Measurements from ENCODE around the gene TIAM1. TPM values are rescaled to one million over a fixed set of nuclear protein-coding genes. Genes with fewer than 3 reads are reported as not detected.

The TIAM1 gene
- total and polyA plus RNA-seq, 11 donors: 0.31 to 9.4 (median 1.1) TPM

- ATAC-seq: no peak
- H3K4me1 ChIP-seq: peaks cover 0 to 4% (median 0%) of the 10 kb centered on the region in 12 donors
- no peak overlapping the region for H3K4me3 ChIP-seq
- 72 to 83% (median 81%) methylated on average over 5 of the region's 5 CpGs for WGBS, 4 donors
- H3K9me3 ChIP-seq: no peaks in the 10 kb centered on the region
- intact Hi-C loops (cut with DNase I): loop anchor here in 5 of 10 donors (2.0 to 5.0 kb wide), 4 partner anchors 387 to 412 kb away; no protein-coding TSS in a partner anchor
- H3K36me3 ChIP-seq: no peaks in the 10 kb centered on the region
- TF ChIP-seq, protein P1, sequence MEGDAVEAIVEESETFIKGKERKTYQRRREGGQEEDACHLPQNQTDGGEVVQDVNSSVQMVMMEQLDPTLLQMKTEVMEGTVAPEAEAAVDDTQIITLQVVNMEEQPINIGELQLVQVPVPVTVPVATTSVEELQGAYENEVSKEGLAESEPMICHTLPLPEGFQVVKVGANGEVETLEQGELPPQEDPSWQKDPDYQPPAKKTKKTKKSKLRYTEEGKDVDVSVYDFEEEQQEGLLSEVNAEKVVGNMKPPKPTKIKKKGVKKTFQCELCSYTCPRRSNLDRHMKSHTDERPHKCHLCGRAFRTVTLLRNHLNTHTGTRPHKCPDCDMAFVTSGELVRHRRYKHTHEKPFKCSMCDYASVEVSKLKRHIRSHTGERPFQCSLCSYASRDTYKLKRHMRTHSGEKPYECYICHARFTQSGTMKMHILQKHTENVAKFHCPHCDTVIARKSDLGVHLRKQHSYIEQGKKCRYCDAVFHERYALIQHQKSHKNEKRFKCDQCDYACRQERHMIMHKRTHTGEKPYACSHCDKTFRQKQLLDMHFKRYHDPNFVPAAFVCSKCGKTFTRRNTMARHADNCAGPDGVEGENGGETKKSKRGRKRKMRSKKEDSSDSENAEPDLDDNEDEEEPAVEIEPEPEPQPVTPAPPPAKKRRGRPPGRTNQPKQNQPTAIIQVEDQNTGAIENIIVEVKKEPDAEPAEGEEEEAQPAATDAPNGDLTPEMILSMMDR (IDR thresholded peaks at IDR 0.05): no peak
- no peak for TF ChIP-seq POLR2A (IDR thresholded peaks at IDR 0.05)
- H3K27me3 ChIP-seq: no peaks in the 10 kb centered on the region
- DNase-seq: no peak
- H3K27ac ChIP-seq: no peak overlapping the region
Observed at GRCh38 chr21:31195334-31196015, 148.6 kb downstream of the TIAM1 start.

DNA sequence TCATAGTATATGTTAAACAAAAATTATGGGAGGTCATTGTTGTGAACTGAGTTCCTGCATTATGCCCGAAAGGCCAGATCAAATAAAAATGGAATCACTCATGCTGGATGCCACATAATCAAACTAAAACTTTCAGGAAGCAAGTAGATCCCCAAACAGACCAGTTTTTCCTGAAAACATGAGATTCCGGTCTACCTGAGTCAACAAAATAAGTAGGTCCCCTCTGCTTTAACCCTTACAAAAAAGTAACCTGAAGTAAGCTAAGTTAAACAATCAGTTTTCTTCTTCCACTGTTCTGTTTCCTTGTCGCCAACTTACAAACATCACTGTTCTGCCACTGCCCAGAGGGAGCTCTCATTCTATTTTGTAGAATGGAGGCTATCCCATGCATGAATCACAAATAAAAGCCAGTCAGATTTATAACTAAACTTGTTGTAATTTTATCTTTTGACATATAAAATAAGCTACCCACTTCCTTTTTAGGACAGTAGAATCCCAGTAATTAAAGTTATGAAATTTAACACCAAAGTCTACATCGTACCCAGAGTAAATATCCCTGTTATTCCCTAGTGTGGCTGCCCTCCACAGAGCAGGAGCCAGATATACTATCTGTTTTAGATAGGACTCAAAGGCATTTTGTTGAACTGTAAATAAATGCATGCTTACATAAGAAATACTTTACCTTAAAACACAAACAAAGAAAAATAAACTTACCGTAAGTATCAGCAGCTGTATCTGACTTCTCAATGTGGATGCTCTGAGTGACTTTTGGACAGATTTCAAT is 149.4 kb downstream of the TIAM1 start:
- no peaks in the 10 kb centered on the region for H3K4me1 ChIP-seq
- no peak for TF ChIP-seq POLR2A (IDR thresholded peaks at IDR 0.05)
- TF ChIP-seq, protein P1 (IDR thresholded peaks at IDR 0.05): no peak
- H3K9me3 ChIP-seq: no peaks in the 10 kb centered on the region
- no peaks in the 10 kb centered on the region for H3K27me3 ChIP-seq
- intact Hi-C loops (cut with DNase I): loop anchor here in 5 of 10 donors (5.0 kb wide), 3 partner anchors 388 to 413 kb away; no protein-coding TSS in a partner anchor
- DNase-seq (no peak), ATAC-seq (no peak)
- no peaks in the 10 kb centered on the region for H3K36me3 ChIP-seq
- WGBS, 4 donors: 84 to 88% (median 86%) methylated on average over 5 of the region's 5 CpGs
- H3K4me3 ChIP-seq: no peak overlapping the region
- no peak overlapping the region for H3K27ac ChIP-seq

DNA sequence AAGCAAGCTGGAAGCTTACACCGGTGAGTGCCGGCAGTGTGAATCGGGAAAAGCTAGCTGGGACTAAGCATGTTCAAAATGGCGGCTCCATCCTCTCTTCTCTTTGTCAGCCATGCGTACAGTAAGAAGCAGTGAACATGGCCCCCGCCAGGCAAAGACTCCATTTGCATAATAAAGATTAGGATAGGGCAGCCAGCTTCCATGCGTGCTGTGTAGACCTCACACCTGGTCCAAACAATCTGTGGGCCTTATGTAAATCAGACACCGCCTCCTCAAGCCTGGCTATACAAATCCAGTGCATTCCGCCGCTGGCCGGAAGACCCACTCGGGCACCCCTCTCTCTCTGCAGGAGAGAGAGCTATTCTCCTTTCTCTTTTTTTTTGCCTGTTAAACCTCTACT is 150.3 kb downstream of the TIAM1 start:
- Histone ChIP-seq H3K36me3 (no peaks in the 10 kb centered on the region), H3K4me1 (no peaks in the 10 kb centered on the region), H3K27ac (no peak overlapping the region), H3K9me3 (no peaks in the 10 kb centered on the region), H3K4me3 (no peak overlapping the region), H3K27me3 (peaks cover 0 to 2% (median 0%) of the 10 kb centered on the region in 9 donors)
- TF ChIP-seq, protein P1 (IDR thresholded peaks at IDR 0.05): no peak
- TF ChIP-seq POLR2A (IDR thresholded peaks at IDR 0.05): no peak
- DNase-seq (no peak), ATAC-seq (no peak)
- 93 to 96% (median 96%) methylated on average over 12 of the region's 12 CpGs for WGBS, 4 donors
- intact Hi-C loops (cut with DNase I): loop anchor here in 1 of 10 donors (5.0 kb wide), 1 partner anchor 409 kb away; no protein-coding TSS in a partner anchor

DNA sequence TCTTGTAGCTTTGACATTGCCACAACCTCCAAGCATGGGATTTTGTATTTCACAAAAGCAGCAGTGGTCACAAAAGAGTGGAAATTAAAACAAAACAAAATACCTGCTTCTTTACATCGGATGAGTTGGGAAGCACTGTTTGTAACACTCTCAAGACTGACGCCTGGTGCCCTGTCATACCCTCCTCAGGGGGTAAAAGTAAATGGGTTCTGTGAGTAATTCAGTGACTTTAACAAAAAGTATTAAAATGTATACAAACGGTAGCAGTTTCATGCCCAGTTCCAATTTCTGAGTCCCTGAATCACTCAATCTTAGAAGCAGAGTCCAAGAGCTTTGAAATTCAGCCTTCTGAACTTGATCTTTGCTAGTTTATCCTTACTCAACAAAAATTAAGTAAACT is 152.5 kb downstream of the TIAM1 start:
- no peaks in the 10 kb centered on the region for H3K4me1 ChIP-seq
- H3K27ac ChIP-seq: no peak overlapping the region
- H3K36me3 ChIP-seq: no peaks in the 10 kb centered on the region
- H3K27me3 ChIP-seq: peaks cover 0 to 6% (median 0%) of the 10 kb centered on the region in 9 donors
- intact Hi-C loops (cut with DNase I): loop anchor here in 1 of 10 donors (5.0 kb wide), 1 partner anchor 411 kb away; no protein-coding TSS in a partner anchor
- no peak for ATAC-seq
- 88 to 94% (median 92%) methylated on average over 3 of the region's 3 CpGs for WGBS, 4 donors
- DNase-seq: no peak
- no peak overlapping the region for H3K4me3 ChIP-seq
- TF ChIP-seq POLR2A (IDR thresholded peaks at IDR 0.05): no peak
- TF ChIP-seq, protein P1 (IDR thresholded peaks at IDR 0.05): no peak
- no peaks in the 10 kb centered on the region for H3K9me3 ChIP-seq

All from heart left ventricle (tissue), 16 donors.